ENCODE measurements around the gene SLC25A21.
"Not testable (repeated sequence)": the region's sequence is repeated elsewhere in the genome, so short reads cannot be mapped to it uniquely, and the experiment has no call there.

The SLC25A21 gene

GRCh38 chr14:37150414-37150813 lies 22.0 kb downstream of the SLC25A21 start:
- Mint-ChIP-seq H3K27me3 (ENCODE audit: low read depth) (peaks cover 3% of the 10 kb centered on the region), H3K4me3 (no peak overlapping the region), H3K4me1 (peaks cover 4% of the 10 kb centered on the region), H3K9me3 (peaks cover 14% of the 10 kb centered on the region), H3K27ac (no peak overlapping the region), H3K36me3 (ENCODE audit: low read depth) (no peaks in the 10 kb centered on the region)
- TF ChIP-seq CTCF (IDR thresholded peaks at IDR 0.05; ENCODE audit: unreplicated experiment in 3 of 3), result peak; percentile 67 to 79 (median 76)

- Mint-ChIP-seq H3K36me3 (ENCODE audit: low read depth) (no peaks in the 10 kb centered on the region), H3K27me3 (ENCODE audit: low read depth) (peaks cover 3% of the 10 kb centered on the region), H3K4me1 (peaks cover 4% of the 10 kb centered on the region), H3K4me3 (no peak overlapping the region), H3K27ac (no peak overlapping the region), H3K9me3 (no peaks in the 10 kb centered on the region)
- no peak for TF ChIP-seq CTCF (IDR thresholded peaks at IDR 0.05; ENCODE audit: unreplicated experiment in 3 of 3)
Observed at GRCh38 chr14:37147310-37147880, 25.0 kb downstream of the SLC25A21 start.

GRCh38 chr14:37146438-37146837 lies 26.0 kb downstream of the SLC25A21 start:
- H3K36me3 Mint-ChIP-seq (ENCODE audit: low read depth); H3K4me3 Mint-ChIP-seq; H3K4me1 Mint-ChIP-seq; H3K27ac Mint-ChIP-seq; H3K27me3 Mint-ChIP-seq (ENCODE audit: low read depth); H3K9me3 Mint-ChIP-seq: not testable (repeated sequence)

- no peak overlapping the region for H3K27ac Mint-ChIP-seq
- H3K27me3 Mint-ChIP-seq (ENCODE audit: low read depth), result peaks cover 3% of the 10 kb centered on the region
- TF ChIP-seq CTCF (IDR thresholded peaks at IDR 0.05; ENCODE audit: unreplicated experiment in 3 of 3), result no peak
- H3K9me3 Mint-ChIP-seq, result no peaks in the 10 kb centered on the region
- no peaks in the 10 kb centered on the region for H3K36me3 Mint-ChIP-seq (ENCODE audit: low read depth)
- H3K4me1 Mint-ChIP-seq, result peaks cover 2% of the 10 kb centered on the region
- no peak overlapping the region for H3K4me3 Mint-ChIP-seq
Observed at GRCh38 chr14:37145395-37145794, 27.0 kb downstream of the SLC25A21 start.

- no peak overlapping the region for H3K4me3 Mint-ChIP-seq
- TF ChIP-seq CTCF (IDR thresholded peaks at IDR 0.05; ENCODE audit: unreplicated experiment in 3 of 3), result no peak
- H3K27ac Mint-ChIP-seq, result no peak overlapping the region
- no peaks in the 10 kb centered on the region for H3K36me3 Mint-ChIP-seq (ENCODE audit: low read depth)
- no peaks in the 10 kb centered on the region for H3K4me1 Mint-ChIP-seq
- H3K9me3 Mint-ChIP-seq, result no peaks in the 10 kb centered on the region
- peaks cover 3% of the 10 kb centered on the region for H3K27me3 Mint-ChIP-seq (ENCODE audit: low read depth)
Observed at GRCh38 chr14:37144729-37145363, 27.6 kb downstream of the SLC25A21 start.

GRCh38 chr14:37143475-37143874 lies 28.9 kb downstream of the SLC25A21 start:
- Mint-ChIP-seq H3K27me3 (ENCODE audit: low read depth) (peaks cover 3% of the 10 kb centered on the region), H3K4me1 (peaks cover 11% of the 10 kb centered on the region), H3K4me3 (no peak overlapping the region), H3K9me3 (no peaks in the 10 kb centered on the region), H3K27ac (peak overlapping the region in 1 of 3 experiments; percentile 67), H3K36me3 (ENCODE audit: low read depth) (no peaks in the 10 kb centered on the region)
- TF ChIP-seq CTCF (IDR thresholded peaks at IDR 0.05; ENCODE audit: unreplicated experiment in 3 of 3), result no peak

Data from nephron (organoid).